Measurements from ENCODE around the gene MAIP1. TPM values are rescaled to one million over a fixed set of nuclear protein-coding genes. Genes with fewer than 3 reads are reported as not detected.

MAIP1 gene
- total RNA-seq, 6 donors from 2014 or later = 2.1 to 25.1 (median 13.4) TPM

DNA sequence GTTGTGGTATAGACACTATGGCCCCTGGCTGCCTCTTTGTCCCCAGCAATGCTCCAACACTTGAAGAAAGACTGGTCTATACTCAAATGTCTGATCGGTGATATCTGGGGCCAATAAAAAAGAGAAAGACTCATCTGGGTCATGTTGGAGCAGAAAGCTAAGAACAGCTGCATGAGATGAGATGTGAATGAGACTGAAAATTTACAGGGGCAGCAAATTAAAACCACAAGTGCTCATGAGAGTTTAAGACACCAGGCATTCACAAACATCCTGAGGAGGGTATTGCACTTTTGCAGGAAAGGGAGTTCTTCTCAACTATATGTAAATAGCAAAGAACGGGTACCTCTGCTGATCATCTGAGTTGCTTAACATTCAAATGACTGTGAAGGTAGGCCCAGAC, 36.3 kb downstream of the MAIP1 start:
- Histone ChIP-seq H3K9me3 (no peaks in the 10 kb centered on the region), H3K27me3 (no peaks in the 10 kb centered on the region), H3K27ac (no peak overlapping the region), H3K36me3 (no peaks in the 10 kb centered on the region), H3K4me1 (peaks cover 0 to 10% (median 1%) of the 10 kb centered on the region in 4 donors), H3K4me3 (no peak overlapping the region)
- 90 to 91% methylated on average over 2 of the region's 2 CpGs for WGBS, 2 donors
- DNase-seq (no peak), ATAC-seq (ENCODE audit: low FRiP score in 2 of 2) (no peak)
- TF ChIP-seq EP300 (IDR thresholded peaks at IDR 0.05) (no peak), POLR2A (IDR thresholded peaks at IDR 0.05) (no peak), POLR2AphosphoS5 (IDR thresholded peaks at IDR 0.05) (no peak)
- TF ChIP-seq, protein P1, sequence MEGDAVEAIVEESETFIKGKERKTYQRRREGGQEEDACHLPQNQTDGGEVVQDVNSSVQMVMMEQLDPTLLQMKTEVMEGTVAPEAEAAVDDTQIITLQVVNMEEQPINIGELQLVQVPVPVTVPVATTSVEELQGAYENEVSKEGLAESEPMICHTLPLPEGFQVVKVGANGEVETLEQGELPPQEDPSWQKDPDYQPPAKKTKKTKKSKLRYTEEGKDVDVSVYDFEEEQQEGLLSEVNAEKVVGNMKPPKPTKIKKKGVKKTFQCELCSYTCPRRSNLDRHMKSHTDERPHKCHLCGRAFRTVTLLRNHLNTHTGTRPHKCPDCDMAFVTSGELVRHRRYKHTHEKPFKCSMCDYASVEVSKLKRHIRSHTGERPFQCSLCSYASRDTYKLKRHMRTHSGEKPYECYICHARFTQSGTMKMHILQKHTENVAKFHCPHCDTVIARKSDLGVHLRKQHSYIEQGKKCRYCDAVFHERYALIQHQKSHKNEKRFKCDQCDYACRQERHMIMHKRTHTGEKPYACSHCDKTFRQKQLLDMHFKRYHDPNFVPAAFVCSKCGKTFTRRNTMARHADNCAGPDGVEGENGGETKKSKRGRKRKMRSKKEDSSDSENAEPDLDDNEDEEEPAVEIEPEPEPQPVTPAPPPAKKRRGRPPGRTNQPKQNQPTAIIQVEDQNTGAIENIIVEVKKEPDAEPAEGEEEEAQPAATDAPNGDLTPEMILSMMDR (IDR thresholded peaks at IDR 0.05) = no peak

DNA sequence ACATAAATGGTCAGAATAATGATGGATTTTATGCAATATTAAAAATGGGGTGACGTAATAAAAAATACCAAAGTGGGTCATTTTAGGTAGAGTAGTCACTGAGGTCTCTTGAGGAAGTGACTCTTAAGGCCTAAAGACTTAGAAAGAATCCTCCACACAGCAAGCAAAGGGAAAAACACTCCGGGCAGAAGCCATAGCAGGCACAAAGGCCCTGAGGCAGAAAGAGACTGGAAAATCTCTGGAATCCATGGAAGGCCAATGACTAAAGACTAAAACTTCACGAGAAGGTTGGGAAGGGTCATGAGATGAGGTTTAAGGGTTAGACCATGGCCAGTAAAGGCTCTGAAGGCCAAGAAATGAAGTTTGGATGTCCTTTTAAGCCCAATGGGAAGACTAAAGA, 36.9 kb downstream of the MAIP1 start:
- Histone ChIP-seq H3K27me3 (no peaks in the 10 kb centered on the region), H3K27ac (no peak overlapping the region), H3K9me3 (no peaks in the 10 kb centered on the region), H3K36me3 (no peaks in the 10 kb centered on the region), H3K4me3 (no peak overlapping the region), H3K4me1 (peaks cover 0 to 10% (median 1%) of the 10 kb centered on the region in 4 donors)
- ATAC-seq (ENCODE audit: low FRiP score in 2 of 2) (no peak), DNase-seq (no peak)
- no peak for TF ChIP-seq POLR2AphosphoS5 (IDR thresholded peaks at IDR 0.05)
- no peak for TF ChIP-seq EP300 (IDR thresholded peaks at IDR 0.05)
- TF ChIP-seq POLR2A (IDR thresholded peaks at IDR 0.05) = no peak
- TF ChIP-seq, protein P1 (IDR thresholded peaks at IDR 0.05) = no peak
- 92 to 98% methylated on average over 3 of the region's 3 CpGs for WGBS, 2 donors

DNA sequence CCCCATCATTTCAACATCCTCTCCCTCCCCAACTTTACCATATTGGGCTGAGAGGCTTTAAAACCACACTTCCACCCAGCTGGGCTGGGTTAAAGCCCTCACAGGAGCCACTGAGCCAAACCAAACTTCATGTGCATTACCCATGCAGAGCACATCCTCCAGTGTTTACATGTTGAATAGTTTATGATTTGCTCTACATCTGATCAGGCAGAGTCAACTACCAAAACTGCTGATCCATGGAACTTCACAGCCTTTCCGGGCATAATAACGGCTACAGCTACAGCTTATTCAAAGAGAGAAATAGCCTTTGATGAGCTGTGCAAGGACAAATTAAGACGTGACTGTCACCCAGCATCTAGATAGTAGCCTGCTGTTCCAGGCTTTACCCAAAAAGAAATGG, 39.0 kb downstream of the MAIP1 start:
- Histone ChIP-seq H3K4me3 (no peak overlapping the region), H3K36me3 (no peaks in the 10 kb centered on the region), H3K4me1 (no peaks in the 10 kb centered on the region), H3K27me3 (no peaks in the 10 kb centered on the region), H3K27ac (no peak overlapping the region), H3K9me3 (no peaks in the 10 kb centered on the region)
- ATAC-seq (ENCODE audit: low FRiP score in 2 of 2) = no peak
- TF ChIP-seq EP300 (IDR thresholded peaks at IDR 0.05) (no peak), POLR2AphosphoS5 (IDR thresholded peaks at IDR 0.05) (no peak)
- 79 to 85% methylated on average over 3 of the region's 3 CpGs for WGBS, 2 donors
- DNase-seq = no peak

DNA sequence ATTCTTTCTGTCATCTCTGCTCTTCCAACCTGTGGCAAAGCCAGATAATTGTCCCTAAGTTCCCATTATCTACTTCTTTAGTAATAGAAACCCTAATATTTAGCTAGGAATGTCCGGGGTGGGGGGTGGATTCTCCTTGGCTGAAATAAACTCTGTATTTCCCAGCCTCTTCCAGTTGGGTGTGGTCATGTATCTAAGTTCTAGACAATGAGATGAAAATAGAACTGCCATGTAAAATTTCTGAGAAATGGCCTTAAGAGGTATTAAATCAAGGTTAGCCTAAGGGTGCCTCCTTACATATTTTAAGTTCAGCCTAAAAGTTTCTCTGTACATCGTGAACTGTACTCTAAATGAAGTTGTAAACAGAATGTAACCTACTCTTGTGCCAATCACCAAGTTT, 39.5 kb downstream of the MAIP1 start:
- Histone ChIP-seq H3K27me3 (no peaks in the 10 kb centered on the region), H3K4me3 (no peak overlapping the region), H3K27ac (no peak overlapping the region), H3K4me1 (no peaks in the 10 kb centered on the region), H3K36me3 (no peaks in the 10 kb centered on the region), H3K9me3 (no peaks in the 10 kb centered on the region)
- 69 to 70% methylated on average over 2 of the region's 2 CpGs for WGBS, 2 donors
- TF ChIP-seq EP300 (IDR thresholded peaks at IDR 0.05) (no peak), POLR2AphosphoS5 (IDR thresholded peaks at IDR 0.05) (no peak), POLR2A (IDR thresholded peaks at IDR 0.05) (no peak)
- TF ChIP-seq, protein P1 (IDR thresholded peaks at IDR 0.05) = no peak
- DNase-seq = no peak
- no peak for ATAC-seq (ENCODE audit: low FRiP score in 2 of 2)

DNA sequence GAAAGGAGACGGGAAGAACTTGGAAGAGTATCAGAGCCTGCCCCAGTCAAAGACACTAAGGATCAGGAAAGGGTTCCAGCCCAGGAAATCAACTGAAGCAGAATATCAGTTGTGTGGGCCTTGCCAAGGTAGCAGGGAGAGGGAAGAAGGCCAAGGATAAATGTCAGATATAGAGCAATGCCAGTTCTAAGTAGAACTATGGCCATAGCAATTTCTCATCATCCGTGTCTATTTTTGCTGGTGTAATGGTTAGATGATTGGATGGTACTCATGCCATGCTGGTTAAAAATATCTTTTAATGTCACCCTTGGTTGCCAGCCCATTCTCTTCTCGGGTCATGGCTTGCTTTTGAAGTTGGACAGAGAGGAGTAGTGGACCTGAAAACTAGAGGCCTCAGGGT, 41.9 kb downstream of the MAIP1 start:
- no peak for DNase-seq

More for the DNA sequence above, 41.9 kb downstream of the MAIP1 start:
- WGBS, 2 donors = 79 to 93% methylated on average over 3 of the region's 3 CpGs
- ATAC-seq (ENCODE audit: low FRiP score in 2 of 2) = no peak
- no peaks in the 10 kb centered on the region for H3K27me3 ChIP-seq
- H3K9me3 ChIP-seq = no peaks in the 10 kb centered on the region
- H3K36me3 ChIP-seq = no peaks in the 10 kb centered on the region
- H3K4me3 ChIP-seq = no peak overlapping the region
- H3K27ac ChIP-seq = no peak overlapping the region
- H3K4me1 ChIP-seq = no peaks in the 10 kb centered on the region
- TF ChIP-seq EP300 (IDR thresholded peaks at IDR 0.05) = no peak
- no peak for TF ChIP-seq POLR2A (IDR thresholded peaks at IDR 0.05)
- TF ChIP-seq, protein P1 (IDR thresholded peaks at IDR 0.05) = no peak
- no peak for TF ChIP-seq POLR2AphosphoS5 (IDR thresholded peaks at IDR 0.05)
